ENCODE measurements around the gene CDH18. TPM values are rescaled to one million over a fixed set of nuclear protein-coding genes. Genes with fewer than 3 reads are reported as not detected.

CDH18 gene
- total RNA-seq (2014; rRNA removed; shearing (Covaris generic)) (0.22 TPM in 1 of 2 replicates, not detected in the other), polyA plus RNA-seq (2016; fragmentation: Nextera tagmentation; extraction: Ambion mirVana) (0.32 TPM in 1 of 2 replicates, not detected in the other)

DNA sequence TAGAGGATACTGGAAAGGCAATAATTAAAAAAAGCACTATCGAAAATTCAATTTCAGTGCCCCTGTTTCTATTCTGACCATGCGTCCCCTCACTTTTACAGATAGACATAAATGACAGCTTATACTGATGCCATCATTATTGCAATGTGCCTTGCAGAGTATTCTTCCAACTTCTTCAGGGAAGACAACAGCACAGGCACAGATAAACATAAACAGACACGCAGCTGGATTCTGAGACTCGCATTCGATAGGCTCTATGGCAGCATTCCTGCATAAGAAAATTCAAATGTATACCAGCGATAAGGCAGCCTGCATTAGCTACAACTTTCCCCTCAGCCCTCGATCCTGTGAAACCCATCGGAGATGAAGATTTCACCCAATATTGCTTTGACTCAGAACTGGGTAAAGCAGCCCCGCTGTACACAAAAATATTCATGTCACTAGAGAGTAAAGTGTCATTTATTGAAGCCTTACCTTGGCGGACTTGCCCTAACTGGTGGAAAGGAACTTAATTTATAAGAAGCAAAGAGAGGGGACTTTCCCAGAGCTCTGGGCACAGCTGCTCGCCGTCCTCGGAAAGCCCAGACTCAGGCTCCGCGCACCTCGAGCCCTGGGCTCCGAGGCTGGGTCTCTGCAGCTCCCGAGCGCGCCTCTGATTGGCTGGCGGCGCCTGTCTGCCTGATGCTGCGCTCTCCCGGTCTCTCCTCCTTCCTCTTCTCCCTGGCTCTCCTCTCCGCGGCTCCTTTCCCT lies at the start of gene CDH18:
Gene CDH18 (minus strand): TSS at position 589 of the 750 bp plus-strand sequence. CDS start 149,214 bp downstream, outside the sequence.
- 5 to 6% methylated on average over 23 to 26 of the region's 26 CpGs for WGBS, 2 experiments (ENCODE audit: low coverage in 1 of 2, low lambda C conversion rate in 2 of 2, missing lambda C conversion rate in 2 of 2)
- H3K79me2 ChIP-seq (ENCODE audit: insufficient read depth) = no peaks in the 10 kb centered on the region
- peak; percentile 51 for DNase-seq
- no peaks in the 10 kb centered on the region for H3K36me3 ChIP-seq (ENCODE audit: low read depth)
- no peaks in the 10 kb centered on the region for H3F3A ChIP-seq (ENCODE audit: insufficient read depth)
- no peaks in the 10 kb centered on the region for H3K4me1 ChIP-seq (ENCODE audit: insufficient read depth)
- H3K27me3 ChIP-seq (replicated peaks; ENCODE audit: insufficient read depth) = peaks cover 23% of the 10 kb centered on the region
- no peaks in the 10 kb centered on the region for H3K9me2 ChIP-seq (ENCODE audit: insufficient read depth)
- H3K9ac ChIP-seq = no peak within 1 kb of the TSS
- H3K27ac ChIP-seq = no peak within 1 kb of the TSS
- no peaks in the 10 kb centered on the region for H4K20me1 ChIP-seq (ENCODE audit: insufficient read depth)
- H3K4me2 ChIP-seq (ENCODE audit: unreplicated experiment) = peak within 1 kb of the TSS; percentile 72
- no peak for TF ChIP-seq EZH2phosphoT487 (IDR thresholded peaks at IDR 0.05; ENCODE audit: insufficient read depth, low read depth)
- TF ChIP-seq EZH2 (IDR thresholded peaks at IDR 0.05; ENCODE audit: insufficient read depth, poor library complexity, severe bottlenecking) = no peak
- no peaks in the 10 kb centered on the region for H3K9me3 ChIP-seq (ENCODE audit: low read depth)
- in situ Hi-C loops (cut with MboI) = no loop called here
- H2AFZ ChIP-seq = peak within 1 kb of the TSS; percentile 75
- H3K4me3 ChIP-seq = peak within 1 kb of the TSS; percentile 62

DNA sequence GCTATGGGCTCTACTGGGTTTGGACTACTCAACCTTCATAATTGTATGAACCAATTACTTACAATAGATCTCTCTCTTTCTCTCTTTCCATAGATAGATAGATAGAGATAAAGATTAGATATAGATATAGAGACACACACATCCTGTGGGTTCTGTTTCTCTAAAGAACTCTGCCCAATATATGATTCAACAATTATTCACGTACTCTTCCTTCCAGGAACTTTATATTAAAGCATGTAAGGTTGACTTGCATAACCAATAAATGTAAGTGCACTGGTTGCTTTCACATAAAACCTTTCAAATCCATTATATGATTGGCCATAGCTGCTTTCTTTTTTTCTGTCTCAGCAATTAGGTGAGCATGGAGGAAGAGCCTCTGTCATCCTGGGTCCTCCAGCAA lies 46.7 kb upstream of the CDH18 start:
- Histone ChIP-seq H2AFZ (no peak overlapping the region), H3K4me3 (no peak overlapping the region), H3K36me3 (ENCODE audit: low read depth) (no peaks in the 10 kb centered on the region), H3K4me1 (ENCODE audit: insufficient read depth) (no peaks in the 10 kb centered on the region), H3K9me2 (ENCODE audit: insufficient read depth) (no peaks in the 10 kb centered on the region), H3F3A (ENCODE audit: insufficient read depth) (no peaks in the 10 kb centered on the region), H3K79me2 (ENCODE audit: insufficient read depth) (no peaks in the 10 kb centered on the region), H3K4me2 (ENCODE audit: unreplicated experiment) (no peak overlapping the region), H3K9me3 (ENCODE audit: low read depth) (no peaks in the 10 kb centered on the region), H3K27me3 (replicated peaks; ENCODE audit: insufficient read depth) (no peaks in the 10 kb centered on the region), H3K27ac (no peak overlapping the region), H3K9ac (no peak overlapping the region), H4K20me1 (ENCODE audit: insufficient read depth) (no peaks in the 10 kb centered on the region)
- in situ Hi-C loops (cut with MboI) = no loop called here
- TF ChIP-seq EZH2phosphoT487 (IDR thresholded peaks at IDR 0.05; ENCODE audit: insufficient read depth, low read depth) (no peak), EZH2 (IDR thresholded peaks at IDR 0.05; ENCODE audit: insufficient read depth, poor library complexity, severe bottlenecking) (no peak)
- WGBS, 2 experiments (ENCODE audit: low coverage in 1 of 2, low lambda C conversion rate in 2 of 2, missing lambda C conversion rate in 2 of 2) = 4 to 5% methylated on average over 1 of the region's 1 CpG
- no peak for DNase-seq

GRCh38 chr5:20033881-20034280 lies 45.9 kb upstream of the CDH18 start:
- no peak overlapping the region for H3K27ac ChIP-seq
- H4K20me1 ChIP-seq (ENCODE audit: insufficient read depth) = no peaks in the 10 kb centered on the region
- H3K4me2 ChIP-seq (ENCODE audit: unreplicated experiment) = no peak overlapping the region
- WGBS, 2 experiments (ENCODE audit: low coverage in 1 of 2, low lambda C conversion rate in 2 of 2, missing lambda C conversion rate in 2 of 2) = 5 to 11% methylated on average over 2 of the region's 2 CpGs
- H3K4me1 ChIP-seq (ENCODE audit: insufficient read depth) = no peaks in the 10 kb centered on the region
- H3K9me3 ChIP-seq (ENCODE audit: low read depth) = no peaks in the 10 kb centered on the region
- H3F3A ChIP-seq (ENCODE audit: insufficient read depth) = no peaks in the 10 kb centered on the region
- no peaks in the 10 kb centered on the region for H3K9me2 ChIP-seq (ENCODE audit: insufficient read depth)
- in situ Hi-C loops (cut with MboI) = no loop called here
- TF ChIP-seq EZH2 (IDR thresholded peaks at IDR 0.05; ENCODE audit: insufficient read depth, poor library complexity, severe bottlenecking) (no peak), EZH2phosphoT487 (IDR thresholded peaks at IDR 0.05; ENCODE audit: insufficient read depth, low read depth) (no peak)
- DNase-seq = no peak
- no peaks in the 10 kb centered on the region for H3K27me3 ChIP-seq (replicated peaks; ENCODE audit: insufficient read depth)
- no peak overlapping the region for H3K9ac ChIP-seq
- no peaks in the 10 kb centered on the region for H3K79me2 ChIP-seq (ENCODE audit: insufficient read depth)
- no peak overlapping the region for H2AFZ ChIP-seq
- no peak overlapping the region for H3K4me3 ChIP-seq
- H3K36me3 ChIP-seq (ENCODE audit: low read depth) = no peaks in the 10 kb centered on the region

- no peak for DNase-seq
- H3K27me3 ChIP-seq (replicated peaks; ENCODE audit: insufficient read depth) = no peaks in the 10 kb centered on the region
- H3K4me1 ChIP-seq (ENCODE audit: insufficient read depth) = no peaks in the 10 kb centered on the region
- no peaks in the 10 kb centered on the region for H3F3A ChIP-seq (ENCODE audit: insufficient read depth)
- H4K20me1 ChIP-seq (ENCODE audit: insufficient read depth) = no peaks in the 10 kb centered on the region
- no peaks in the 10 kb centered on the region for H3K36me3 ChIP-seq (ENCODE audit: low read depth)
- H3K27ac ChIP-seq = no peak overlapping the region
- H3K4me3 ChIP-seq = no peak overlapping the region
- no peaks in the 10 kb centered on the region for H3K9me3 ChIP-seq (ENCODE audit: low read depth)
- H3K9me2 ChIP-seq (ENCODE audit: insufficient read depth) = no peaks in the 10 kb centered on the region
- H3K9ac ChIP-seq = no peak overlapping the region
- H3K4me2 ChIP-seq (ENCODE audit: unreplicated experiment) = no peak overlapping the region
- WGBS, 2 experiments (ENCODE audit: low coverage in 1 of 2, low lambda C conversion rate in 2 of 2, missing lambda C conversion rate in 2 of 2) = 1 to 7% methylated on average over 2 of the region's 2 CpGs
- TF ChIP-seq EZH2 (IDR thresholded peaks at IDR 0.05; ENCODE audit: insufficient read depth, poor library complexity, severe bottlenecking) (no peak), EZH2phosphoT487 (IDR thresholded peaks at IDR 0.05; ENCODE audit: insufficient read depth, low read depth) (no peak)
- H3K79me2 ChIP-seq (ENCODE audit: insufficient read depth) = no peaks in the 10 kb centered on the region
- no peak overlapping the region for H2AFZ ChIP-seq
- in situ Hi-C loops (cut with MboI) = no loop called here
Measured at GRCh38 chr5:20032896-20033295, 44.9 kb upstream of the CDH18 start.

Data from GM23248 (cell line).